Measurements from ENCODE around the gene AAGAB. TPM values are rescaled to one million over a fixed set of nuclear protein-coding genes. Genes with fewer than 3 reads are reported as not detected.

The AAGAB gene
- total RNA-seq, 1 experiment from 2014 or later, result 40.1 TPM

DNA sequence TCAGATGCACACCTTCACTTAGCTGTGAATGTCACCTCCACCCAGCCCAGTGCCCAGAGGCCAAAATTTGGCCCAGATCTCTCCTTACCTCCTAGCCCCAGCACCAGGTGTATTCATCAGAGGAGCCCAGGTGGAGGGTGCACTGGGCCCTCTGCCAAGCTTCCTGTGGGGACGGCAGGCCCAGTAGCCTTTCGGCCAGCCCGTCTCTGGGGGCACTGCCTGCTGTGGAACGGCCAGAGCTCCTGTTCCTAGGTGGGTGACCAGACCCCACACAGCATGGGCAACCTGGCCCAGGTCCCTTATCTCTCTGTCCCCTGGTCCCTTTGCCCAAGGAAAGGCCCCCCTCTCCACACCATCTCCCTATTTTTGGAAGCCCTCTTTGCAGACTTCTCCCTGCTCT, 67.8 kb downstream of the AAGAB start:
- H3K4me1 Mint-ChIP-seq, result peaks cover 6 to 8% of the 10 kb centered on the region in 2 experiments; a peak in 2 of 4 replicates
- peaks cover 6 to 76% (median 24%) of the 10 kb centered on the region in 3 experiments for H3K36me3 Mint-ChIP-seq (ENCODE audit: insufficient read depth in 1 of 3, low read depth in 3 of 3)
- Histone ChIP-seq H3K4me1 (ENCODE audit: insufficient read depth, low read length) (no peaks in the 10 kb centered on the region), H3K4me2 (ENCODE audit: insufficient read depth, insufficient read length, low read length) (no peak overlapping the region), H3K23me2 (ENCODE audit: insufficient read length, low read depth, low read length, poor library complexity, severe bottlenecking) (no peaks in the 10 kb centered on the region), H4K5ac (ENCODE audit: insufficient read length, low read depth, low read length) (no peak overlapping the region), H3K9me3 (ENCODE audit: control insufficient read depth, low read depth, low read length) (no peaks in the 10 kb centered on the region), H2BK15ac (ENCODE audit: low read depth, low read length) (no peak overlapping the region), H2BK20ac (ENCODE audit: low read depth, low read length, poor library complexity, severe bottlenecking) (no peak overlapping the region), H3K18ac (ENCODE audit: insufficient read length, low read depth, low read length) (no peak overlapping the region), H3K79me2 (ENCODE audit: insufficient read depth, low read length) (no peaks in the 10 kb centered on the region), H3K27me3 (ENCODE audit: insufficient read depth, low read length) (no peaks in the 10 kb centered on the region), H3K4ac (ENCODE audit: low read depth, low read length) (no peak overlapping the region), H3K14ac (ENCODE audit: insufficient read depth, low read length) (no peak overlapping the region), H3K79me1 (ENCODE audit: insufficient read depth, low read depth, low read length, poor library complexity, severe bottlenecking) (no peaks in the 10 kb centered on the region), H3K56ac (ENCODE audit: insufficient read length, low read depth, low read length) (no peak overlapping the region), H3T11ph (ENCODE audit: low read length) (no peak overlapping the region), H4K8ac (replicated peaks; ENCODE audit: insufficient read length, low read depth, low read length) (no peak overlapping the region), H4K91ac (ENCODE audit: insufficient read length, low read depth, low read length) (no peak overlapping the region), H2BK5ac (ENCODE audit: insufficient read length, low read length) (no peak overlapping the region), H2BK12ac (ENCODE audit: insufficient read length, low read depth, low read length) (no peak overlapping the region), H3K9ac (ENCODE audit: extremely low read depth, insufficient read length, low read length) (no peak overlapping the region), H2BK120ac (ENCODE audit: low read depth, low read length, poor library complexity, severe bottlenecking) (no peak overlapping the region), H2AFZ (ENCODE audit: low read length) (no peak overlapping the region), H3K27ac (ENCODE audit: insufficient read length, low read depth, low read length) (no peak overlapping the region), H4K20me1 (ENCODE audit: control insufficient read depth, insufficient read depth, insufficient read length) (no peaks in the 10 kb centered on the region), H2AK5ac (ENCODE audit: insufficient read length, low read length) (no peak overlapping the region), H3K23ac (ENCODE audit: insufficient read length, low read depth, low read length) (no peak overlapping the region)
- no CpG with 5 or more reads among the region's 4 CpGs for WGBS (ENCODE audit: extremely low coverage, insufficient read length, low lambda C conversion rate)
- H3K27ac Mint-ChIP-seq, result no peak overlapping the region
- no peaks in the 10 kb centered on the region for H3K27me3 Mint-ChIP-seq (ENCODE audit: low read depth)
- H3K4me3 Mint-ChIP-seq, result no peak overlapping the region
- DNase-seq, result no peak
- no peak for TF ChIP-seq CTCF (conservative IDR thresholded peaks at IDR 0.05)
- H3K9me3 Mint-ChIP-seq, result no peaks in the 10 kb centered on the region
